ENCODE measurements around the gene POLR1G. TPM values are rescaled to one million over a fixed set of nuclear protein-coding genes. Genes with fewer than 3 reads are reported as not detected.

Gene POLR1G
- total RNA-seq, 4 donors from 2014 or later = 1.3 to 9.1 (median 4.2) TPM

DNA sequence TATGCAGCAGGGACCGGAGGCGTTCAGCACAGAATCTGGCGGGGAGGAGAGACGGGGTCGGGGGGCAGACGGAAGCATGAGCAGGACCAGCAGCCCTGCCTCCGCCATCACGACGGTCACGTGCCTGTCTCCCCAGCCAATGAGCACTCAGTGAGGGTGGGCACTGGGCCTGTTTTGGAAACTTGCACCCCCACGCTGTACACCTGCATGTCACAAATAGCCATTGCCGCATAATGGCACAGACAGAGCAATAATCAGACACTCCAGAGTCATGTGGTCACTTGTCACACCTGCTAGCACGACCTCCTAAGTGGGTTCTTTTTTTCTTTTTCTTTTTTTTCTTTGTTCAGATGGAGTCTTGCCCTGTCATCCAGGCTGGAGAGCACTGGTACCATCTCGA is 44.8 kb upstream of the POLR1G start:
- DNase-seq = no peak
- Histone ChIP-seq H3K27ac (no peak overlapping the region), H3K27me3 (no peaks in the 10 kb centered on the region), H3K4me3 (replicated peaks in 1 of 3) (no peak overlapping the region), H3K36me3 (no peaks in the 10 kb centered on the region), H3K9me3 (no peaks in the 10 kb centered on the region), H3K4me1 (no peaks in the 10 kb centered on the region)
- 88 to 91% methylated on average over 14 of the region's 14 CpGs for WGBS, 2 donors
- TF ChIP-seq, protein P1, sequence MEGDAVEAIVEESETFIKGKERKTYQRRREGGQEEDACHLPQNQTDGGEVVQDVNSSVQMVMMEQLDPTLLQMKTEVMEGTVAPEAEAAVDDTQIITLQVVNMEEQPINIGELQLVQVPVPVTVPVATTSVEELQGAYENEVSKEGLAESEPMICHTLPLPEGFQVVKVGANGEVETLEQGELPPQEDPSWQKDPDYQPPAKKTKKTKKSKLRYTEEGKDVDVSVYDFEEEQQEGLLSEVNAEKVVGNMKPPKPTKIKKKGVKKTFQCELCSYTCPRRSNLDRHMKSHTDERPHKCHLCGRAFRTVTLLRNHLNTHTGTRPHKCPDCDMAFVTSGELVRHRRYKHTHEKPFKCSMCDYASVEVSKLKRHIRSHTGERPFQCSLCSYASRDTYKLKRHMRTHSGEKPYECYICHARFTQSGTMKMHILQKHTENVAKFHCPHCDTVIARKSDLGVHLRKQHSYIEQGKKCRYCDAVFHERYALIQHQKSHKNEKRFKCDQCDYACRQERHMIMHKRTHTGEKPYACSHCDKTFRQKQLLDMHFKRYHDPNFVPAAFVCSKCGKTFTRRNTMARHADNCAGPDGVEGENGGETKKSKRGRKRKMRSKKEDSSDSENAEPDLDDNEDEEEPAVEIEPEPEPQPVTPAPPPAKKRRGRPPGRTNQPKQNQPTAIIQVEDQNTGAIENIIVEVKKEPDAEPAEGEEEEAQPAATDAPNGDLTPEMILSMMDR (IDR thresholded peaks at IDR 0.05) = no peak
- TF ChIP-seq POLR2A (IDR thresholded peaks at IDR 0.05) = no peak
- intact Hi-C loops (cut with DNase I) = no loop called here

DNA sequence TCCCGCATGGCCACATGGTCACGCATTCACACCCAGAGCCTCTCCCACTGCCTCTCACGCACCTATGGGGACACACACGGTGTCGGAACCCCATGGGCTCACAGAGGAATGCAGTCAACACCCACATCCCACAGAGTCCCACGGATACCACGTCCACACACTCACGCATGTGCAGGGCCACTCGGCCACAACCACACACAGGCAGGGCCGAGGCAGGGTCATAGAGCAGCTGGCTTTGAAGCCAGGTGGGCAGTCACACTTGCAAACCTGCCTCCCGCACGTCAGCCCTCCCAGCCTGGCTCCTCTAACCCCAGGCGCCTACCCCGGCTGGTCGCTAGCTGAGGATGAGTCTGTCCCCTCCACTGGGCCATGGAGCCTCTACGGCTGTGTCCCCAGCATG is 44.2 kb upstream of the POLR1G start:
- H3K4me3 ChIP-seq (replicated peaks in 1 of 3) = no peak overlapping the region
- no peak for DNase-seq
- intact Hi-C loops (cut with DNase I) = no loop called here
- WGBS, 2 donors = 93 to 96% methylated on average over 10 to 16 of the region's 16 CpGs
- H3K4me1 ChIP-seq = no peaks in the 10 kb centered on the region
- no peak overlapping the region for H3K27ac ChIP-seq
- H3K36me3 ChIP-seq = no peaks in the 10 kb centered on the region
- no peaks in the 10 kb centered on the region for H3K27me3 ChIP-seq
- no peaks in the 10 kb centered on the region for H3K9me3 ChIP-seq
- TF ChIP-seq, protein P1 (IDR thresholded peaks at IDR 0.05) = no peak
- TF ChIP-seq POLR2A (IDR thresholded peaks at IDR 0.05) = no peak

DNA sequence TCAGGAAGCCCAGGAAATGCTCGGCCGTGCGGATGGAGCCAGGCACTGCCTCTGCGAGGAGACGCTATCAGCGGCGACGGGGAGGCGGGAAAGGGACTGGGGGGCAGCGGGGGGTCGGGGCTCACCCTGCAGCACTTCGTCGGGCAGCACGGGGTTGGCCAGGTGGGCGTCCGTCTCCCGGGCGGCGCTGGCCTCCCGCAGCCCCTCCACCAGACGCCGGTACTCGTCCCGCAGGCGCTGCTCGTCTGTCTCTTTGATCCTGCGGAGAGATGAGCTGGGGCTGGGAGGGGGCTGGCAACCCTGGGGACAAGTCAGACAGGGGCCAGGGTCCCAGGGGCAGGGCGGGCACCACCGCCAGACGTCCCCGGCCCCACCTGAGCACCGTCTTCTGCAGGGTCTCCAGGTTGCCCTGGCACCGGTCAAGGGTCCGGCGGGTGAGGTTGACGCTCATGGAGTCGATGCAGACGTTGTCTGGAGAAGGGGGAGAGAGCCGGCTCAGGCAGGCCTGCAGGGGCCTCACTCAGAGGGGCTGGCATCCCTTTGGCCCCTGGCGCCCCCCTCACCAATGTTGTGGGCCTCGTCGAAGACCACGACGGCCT is 42.5 kb upstream of the POLR1G start:
- TF ChIP-seq, protein P1 (IDR thresholded peaks at IDR 0.05) = no peak
- TF ChIP-seq POLR2A (IDR thresholded peaks at IDR 0.05) = no peak
- Histone ChIP-seq H3K9me3 (no peaks in the 10 kb centered on the region), H3K36me3 (no peaks in the 10 kb centered on the region), H3K4me1 (no peaks in the 10 kb centered on the region), H3K4me3 (replicated peaks in 1 of 3) (no peak overlapping the region), H3K27me3 (no peaks in the 10 kb centered on the region), H3K27ac (no peak overlapping the region)
- WGBS, 2 donors = 93 to 95% methylated on average over 29 to 33 of the region's 44 CpGs
- DNase-seq = no peak
- intact Hi-C loops (cut with DNase I) = no loop called here

DNA sequence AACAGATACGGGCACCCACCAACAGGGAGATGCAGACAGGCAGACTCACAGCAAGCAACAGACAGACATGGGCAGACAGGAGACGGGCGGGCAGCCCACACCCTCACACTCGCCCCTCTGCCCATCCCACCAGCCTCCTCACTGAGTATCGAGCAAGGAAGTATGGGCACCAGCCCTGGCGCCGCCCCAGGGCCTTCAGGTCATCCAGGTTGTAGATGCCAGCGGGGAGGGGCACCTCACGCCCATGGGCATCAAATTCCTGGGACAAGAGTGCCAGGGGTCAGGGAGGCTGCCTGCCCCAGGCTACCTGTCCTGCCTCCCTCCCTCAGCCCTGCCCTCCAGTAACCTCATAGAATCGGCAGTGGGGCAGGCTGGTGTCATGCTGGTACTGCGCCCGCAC is 41.7 kb upstream of the POLR1G start:
- no peaks in the 10 kb centered on the region for H3K36me3 ChIP-seq
- intact Hi-C loops (cut with DNase I) = no loop called here
- H3K4me1 ChIP-seq = peaks cover 0 to 3% of the 10 kb centered on the region in 2 donors
- no peak overlapping the region for H3K27ac ChIP-seq
- no peaks in the 10 kb centered on the region for H3K27me3 ChIP-seq
- no peak for DNase-seq
- H3K9me3 ChIP-seq = no peaks in the 10 kb centered on the region
- TF ChIP-seq, protein P1 (IDR thresholded peaks at IDR 0.05) = no peak
- TF ChIP-seq POLR2A (IDR thresholded peaks at IDR 0.05) = no peak
- no peak overlapping the region for H3K4me3 ChIP-seq (replicated peaks in 1 of 3)
- WGBS, 2 donors = 96 to 98% methylated on average over 5 to 11 of the region's 12 CpGs

DNA sequence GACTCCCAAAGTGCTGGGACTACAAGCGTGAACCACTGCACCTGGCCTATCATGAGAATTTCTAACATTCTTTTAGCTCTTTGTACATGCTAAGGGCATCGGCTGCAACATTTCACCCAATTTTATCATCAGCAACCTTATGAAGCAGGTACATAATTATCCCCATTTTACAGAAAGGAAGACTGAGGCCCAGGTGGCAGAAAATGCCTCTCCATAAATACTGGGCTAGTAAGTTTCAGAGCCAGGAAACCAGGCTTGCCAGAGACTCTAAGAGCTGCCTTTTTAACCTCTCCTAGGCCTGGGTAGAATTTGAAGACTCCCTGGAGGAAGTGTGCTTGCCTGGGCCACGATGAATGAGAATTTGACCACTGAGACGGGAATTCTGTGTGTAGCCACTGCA is 38.3 kb upstream of the POLR1G start:
- no peak for TF ChIP-seq POLR2A (IDR thresholded peaks at IDR 0.05)
- TF ChIP-seq, protein P1 (IDR thresholded peaks at IDR 0.05) = no peak
- intact Hi-C loops (cut with DNase I) = no loop called here
- DNase-seq = no peak
- H3K9me3 ChIP-seq = no peaks in the 10 kb centered on the region
- no peak overlapping the region for H3K4me3 ChIP-seq (replicated peaks in 1 of 3)
- no peaks in the 10 kb centered on the region for H3K27me3 ChIP-seq
- H3K27ac ChIP-seq = no peak overlapping the region
- 93 to 100% methylated on average over 4 of the region's 4 CpGs for WGBS, 2 donors
- H3K4me1 ChIP-seq = peaks cover 0 to 6% of the 10 kb centered on the region in 2 donors
- no peaks in the 10 kb centered on the region for H3K36me3 ChIP-seq

All from thyroid gland (tissue), 4 donors.